Astrocyte (in vitro differentiated cells and primary cell): ENCODE data around the gene SPIB. TPM values are rescaled to one million over a fixed set of nuclear protein-coding genes. Genes with fewer than 3 reads are reported as not detected.

Source experiments
- DNase-seq: peaks from one replicate; pipeline ENCODE4 v3.0.0-alpha.2; 2010; ENCODE audit warnings: low read depth
- FAIRE-seq: peaks from 2 replicates; lab custom pipeline; 2011; peaks lifted over from hg19 to GRCh38; lab: Jason Lieb, UNC
- H2AFZ ChIP-seq: 2 replicates; pipeline ENCODE4 v1.6.0; 2012; ENCODE audit warnings: low read depth, low read length, inconsistent platforms
- H3K27ac ChIP-seq: 2 replicates; pipeline ENCODE4 v1.5.1; 2011; ENCODE audit warnings: low read depth, low read length, inconsistent platforms
- H3K27me3 ChIP-seq: 2 replicates; pipeline ENCODE4 v1.6.0; 2011; ENCODE audit warnings: low read length, inconsistent platforms; ENCODE audit not compliant: insufficient read depth
- H3K36me3 ChIP-seq: 2 replicates; pipeline ENCODE4 v1.5.1; 2011; ENCODE audit warnings: low read length, inconsistent platforms; ENCODE audit not compliant: insufficient read depth
- H3K4me1 ChIP-seq: 2 replicates; pipeline ENCODE4 v1.5.1; 2011; ENCODE audit warnings: low read length, inconsistent platforms; ENCODE audit not compliant: insufficient read depth
- H3K4me2 ChIP-seq: 2 replicates; pipeline ENCODE4 v1.6.0; 2012; ENCODE audit warnings: low read length, inconsistent platforms
- H3K4me3 ChIP-seq: 2 replicates; pipeline ENCODE4 v1.5.1; 2011; ENCODE audit warnings: low read depth, mild to moderate bottlenecking, low read length, inconsistent platforms; ENCODE audit not compliant: insufficient read depth
- H3K79me2 ChIP-seq: 2 replicates; pipeline ENCODE4 v1.6.0; 2012; ENCODE audit warnings: mild to moderate bottlenecking, low read length, inconsistent platforms; ENCODE audit not compliant: insufficient read depth
- H3K9ac ChIP-seq: 2 replicates; pipeline ENCODE4 v1.6.0; 2012; ENCODE audit warnings: mild to moderate bottlenecking, low read length, inconsistent platforms
- H3K9me3 ChIP-seq: 2 replicates; pipeline ENCODE4 v1.5.1; 2012; ENCODE audit warnings: low read depth, mild to moderate bottlenecking, low read length, inconsistent platforms; ENCODE audit not compliant: insufficient read depth
- H4K20me1 ChIP-seq: 2 replicates; pipeline ENCODE4 v1.6.0; 2012; ENCODE audit warnings: low read length, inconsistent platforms; ENCODE audit not compliant: insufficient read depth
- H3K27ac Mint-ChIP-seq: one replicate; pipeline ENCODE4 v1.8.0; 2021; ENCODE audit warnings: mild to moderate bottlenecking, mixed read lengths; ENCODE audit not compliant: unreplicated experiment
- H3K27me3 Mint-ChIP-seq: one replicate; pipeline ENCODE4 v1.8.0; 2021; ENCODE audit warnings: low read depth, mixed read lengths; ENCODE audit not compliant: unreplicated experiment
- H3K36me3 Mint-ChIP-seq: one replicate; pipeline ENCODE4 v1.8.0; 2021; ENCODE audit warnings: low read depth, mixed read lengths; ENCODE audit not compliant: unreplicated experiment
- H3K4me1 Mint-ChIP-seq: one replicate; pipeline ENCODE4 v1.8.0; 2021; ENCODE audit warnings: low read depth, mixed read lengths; ENCODE audit not compliant: unreplicated experiment
- H3K4me3 Mint-ChIP-seq: one replicate; pipeline ENCODE4 v1.8.0; 2021; ENCODE audit warnings: mild to moderate bottlenecking, moderate library complexity, mixed read lengths; ENCODE audit not compliant: unreplicated experiment
- H3K9me3 Mint-ChIP-seq: one replicate; pipeline ENCODE4 v1.8.0; 2021; ENCODE audit warnings: mild to moderate bottlenecking, mixed read lengths; ENCODE audit not compliant: unreplicated experiment
- CTCF ChIP-seq: IDR thresholded peaks from 2 replicates; pipeline ENCODE4 v1.5.1; 2011; ENCODE audit warnings: low read depth, mild to moderate bottlenecking, inconsistent platforms, low read length, moderate library complexity; ENCODE audit not compliant: insufficient read depth
- EZH2 ChIP-seq: IDR thresholded peaks from 2 replicates; pipeline ENCODE4 v1.6.1; 2012; ENCODE audit warnings: mild to moderate bottlenecking, low read length, inconsistent platforms; ENCODE audit not compliant: insufficient read depth
- total RNA-seq: library from RNA; stranded (reverse); gene quantifications from 2 replicates; pipeline ENCODE4 v1.2.1, GENCODE V29; 2021

The SPIB gene
- total RNA-seq, 1 donor from 2014 or later, result 0.14 TPM

GRCh38 chr19:50415661-50416033 is 3.1 kb upstream of the SPIB start:
- H3K9me3 ChIP-seq, result no peaks in the 10 kb centered on the region
- FAIRE-seq (no peak), DNase-seq (no peak)
- H3K4me1 ChIP-seq, result no peaks in the 10 kb centered on the region
- H3K9me3 Mint-ChIP-seq, result peaks cover 3% of the 10 kb centered on the region
- no peak overlapping the region for H3K27ac ChIP-seq
- H3K4me2 ChIP-seq, result no peak overlapping the region
- TF ChIP-seq EZH2 (no peak), CTCF (no peak)
- H3K36me3 Mint-ChIP-seq, result peaks cover 2% of the 10 kb centered on the region
- H3K9ac ChIP-seq, result no peak overlapping the region
- H3K27me3 ChIP-seq, result peaks cover 16% of the 10 kb centered on the region
- no peak overlapping the region for H2AFZ ChIP-seq
- H3K36me3 ChIP-seq, result no peaks in the 10 kb centered on the region
- H3K27me3 Mint-ChIP-seq, result peaks cover 19% of the 10 kb centered on the region
- H3K79me2 ChIP-seq, result no peaks in the 10 kb centered on the region
- no peaks in the 10 kb centered on the region for H4K20me1 ChIP-seq
- no peak overlapping the region for H3K4me3 Mint-ChIP-seq
- H3K4me3 ChIP-seq, result no peak overlapping the region
- no peaks in the 10 kb centered on the region for H3K4me1 Mint-ChIP-seq
- H3K27ac Mint-ChIP-seq, result no peak overlapping the region

GRCh38 chr19:50416034-50416977 is 2.4 kb upstream of the SPIB start:
- Histone ChIP-seq H3K27ac (no peak overlapping the region), H3K4me1 (no peaks in the 10 kb centered on the region), H3K27me3 (peaks cover 16% of the 10 kb centered on the region), H3K36me3 (no peaks in the 10 kb centered on the region), H3K4me3 (no peak overlapping the region), H3K9me3 (no peaks in the 10 kb centered on the region), H3K4me2 (no peak overlapping the region), H3K79me2 (no peaks in the 10 kb centered on the region), H3K9ac (no peak overlapping the region), H2AFZ (no peak overlapping the region), H4K20me1 (no peaks in the 10 kb centered on the region)
- Mint-ChIP-seq H3K4me3 (no peak overlapping the region), H3K4me1 (no peaks in the 10 kb centered on the region), H3K27me3 (peaks cover 19% of the 10 kb centered on the region), H3K27ac (no peak overlapping the region), H3K36me3 (peaks cover 2% of the 10 kb centered on the region), H3K9me3 (peaks cover 3% of the 10 kb centered on the region)
- no peak for TF ChIP-seq EZH2
- TF ChIP-seq CTCF, result no peak
- FAIRE-seq (no peak), DNase-seq (no peak)
